ENCODE measurements around the gene CNKSR2. TPM values are rescaled to one million over a fixed set of nuclear protein-coding genes. Genes with fewer than 3 reads are reported as not detected.

Gene CNKSR2
- total RNA-seq, 2 experiments from 2014 or later = 14.4 to 14.8 TPM

- ChIA-PET POLR2A (no interaction called here), CTCF (no interaction called here)
- TF ChIP-seq CTCF (IDR thresholded peaks at IDR 0.05) = no peak
- H3K27ac ChIP-seq (ENCODE audit: low read depth in 1 of 2, low read length in 2 of 2) = no peak overlapping the region
- intact Hi-C loops (cut with DNase I, micrococcal nuclease) = no loop called here
- no peaks in the 10 kb centered on the region for H3K36me3 ChIP-seq (ENCODE audit: insufficient read depth, low read length)
- no peak for DNase-seq
- Mint-ChIP-seq H3K27me3 (no peaks in the 10 kb centered on the region), H3K36me3 (ENCODE audit: low read depth) (no peaks in the 10 kb centered on the region), H3K4me3 (no peak overlapping the region), H3K27ac (no peak overlapping the region), H3K9me3 (no peaks in the 10 kb centered on the region), H3K4me1 (ENCODE audit: low read depth) (peaks cover 9% of the 10 kb centered on the region)
- H3K4me3 ChIP-seq (ENCODE audit: low read length) = no peak overlapping the region
- no peaks in the 10 kb centered on the region for H3K27me3 ChIP-seq (ENCODE audit: control insufficient read depth in 1 of 2, insufficient read depth in 2 of 2, low read length in 2 of 2)
- H3K4me1 ChIP-seq (ENCODE audit: insufficient read depth, low read length) = no peaks in the 10 kb centered on the region
- no peak for ATAC-seq (ENCODE audit: poor library complexity)
- no peaks in the 10 kb centered on the region for H3K9me3 ChIP-seq (ENCODE audit: control insufficient read depth in 1 of 2, insufficient read depth in 1 of 2, low read length in 2 of 2)
These were observed 4.6 kb upstream of the CNKSR2 start for GRCh38 chrX:21369613-21370012.

GRCh38 chrX:21373001-21373400 lies 1.2 kb upstream of the CNKSR2 start:
- peaks cover 6% of the 10 kb centered on the region for H3K4me1 ChIP-seq (ENCODE audit: insufficient read depth, low read length)
- intact Hi-C loops (cut with DNase I, micrococcal nuclease) = no loop called here
- no peak for TF ChIP-seq CTCF (IDR thresholded peaks at IDR 0.05)
- no peaks in the 10 kb centered on the region for H3K9me3 ChIP-seq (ENCODE audit: control insufficient read depth in 1 of 2, insufficient read depth in 1 of 2, low read length in 2 of 2)
- CTCF ChIA-PET = no interaction called here
- H3K27me3 ChIP-seq (ENCODE audit: control insufficient read depth in 1 of 2, insufficient read depth in 2 of 2, low read length in 2 of 2) = no peaks in the 10 kb centered on the region
- H3K27ac ChIP-seq (ENCODE audit: low read depth in 1 of 2, low read length in 2 of 2) = no peak overlapping the region
- DNase-seq (peak in 3 of 14 experiments; percentile 6 to 10 (median 9)), ATAC-seq (ENCODE audit: poor library complexity) (no peak)
- H3K4me1 Mint-ChIP-seq (ENCODE audit: low read depth) = peaks cover 30% of the 10 kb centered on the region
- H3K27ac Mint-ChIP-seq = peak overlapping the region; percentile 82
- no peaks in the 10 kb centered on the region for H3K36me3 ChIP-seq (ENCODE audit: insufficient read depth, low read length)
- H3K36me3 Mint-ChIP-seq (ENCODE audit: low read depth) = no peaks in the 10 kb centered on the region
- peak overlapping the region; percentile 66 for H3K4me3 ChIP-seq (ENCODE audit: low read length)
- no peaks in the 10 kb centered on the region for H3K9me3 Mint-ChIP-seq
- H3K27me3 Mint-ChIP-seq = no peaks in the 10 kb centered on the region
- peak overlapping the region; percentile 90 for H3K4me3 Mint-ChIP-seq
- POLR2A ChIA-PET = no interaction called here

GRCh38 chrX:21373637-21374162 lies 518 bp upstream of the CNKSR2 start:
- CTCF ChIA-PET = no interaction called here

More at GRCh38 chrX:21373637-21374162, 518 bp upstream of the CNKSR2 start:
- Mint-ChIP-seq H3K27me3 (no peaks in the 10 kb centered on the region), H3K4me3 (peak overlapping the region; percentile 90), H3K9me3 (no peaks in the 10 kb centered on the region), H3K36me3 (ENCODE audit: low read depth) (no peaks in the 10 kb centered on the region), H3K4me1 (ENCODE audit: low read depth) (peaks cover 35% of the 10 kb centered on the region), H3K27ac (peak overlapping the region; percentile 82)
- no peaks in the 10 kb centered on the region for H3K9me3 ChIP-seq (ENCODE audit: control insufficient read depth in 1 of 2, insufficient read depth in 1 of 2, low read length in 2 of 2)
- H3K27ac ChIP-seq (ENCODE audit: low read depth in 1 of 2, low read length in 2 of 2) = peak overlapping the region in 1 of 2 donors; percentile 4
- POLR2A ChIA-PET = interaction anchor here (0.9 to 2.5 kb wide), 3 partner anchors 66 to 217 kb away, joined by 3 to 21 read pairs (median 3); no protein-coding TSS in a partner anchor
- intact Hi-C loops (cut with DNase I, micrococcal nuclease) = loop anchor here in 1 of 2 experiments (2.0 kb wide), 1 partner anchor 65 kb away; no protein-coding TSS in a partner anchor
- H3K4me3 ChIP-seq (ENCODE audit: low read length) = peak overlapping the region; percentile 66
- H3K27me3 ChIP-seq (ENCODE audit: control insufficient read depth in 1 of 2, insufficient read depth in 2 of 2, low read length in 2 of 2) = no peaks in the 10 kb centered on the region
- TF ChIP-seq CTCF (IDR thresholded peaks at IDR 0.05) = no peak
- no peaks in the 10 kb centered on the region for H3K36me3 ChIP-seq (ENCODE audit: insufficient read depth, low read length)
- DNase-seq = peak in 11 of 14 experiments; percentile 1 to 42 (median 12)
- H3K4me1 ChIP-seq (ENCODE audit: insufficient read depth, low read length) = peaks cover 6% of the 10 kb centered on the region
- ATAC-seq (ENCODE audit: poor library complexity) = peak; percentile 31

Data from CD4-positive, alpha-beta T cell (primary cell).